ENCODE results near the gene WNT9A. TPM values are rescaled to one million over a fixed set of nuclear protein-coding genes. Genes with fewer than 3 reads are reported as not detected.
"Not testable (repeated sequence)": the region's sequence is repeated elsewhere in the genome, so short reads cannot be mapped to it uniquely, and the experiment has no call there.

Gene WNT9A
- total RNA-seq, 2 donors from 2014 or later: 0.80 to 1.1 TPM

GRCh38 chr1:227884370-227885134 is 63.2 kb downstream of the WNT9A start:
- no peak for ATAC-seq
- intact Hi-C loops (cut with DNase I): no loop called here

DNA sequence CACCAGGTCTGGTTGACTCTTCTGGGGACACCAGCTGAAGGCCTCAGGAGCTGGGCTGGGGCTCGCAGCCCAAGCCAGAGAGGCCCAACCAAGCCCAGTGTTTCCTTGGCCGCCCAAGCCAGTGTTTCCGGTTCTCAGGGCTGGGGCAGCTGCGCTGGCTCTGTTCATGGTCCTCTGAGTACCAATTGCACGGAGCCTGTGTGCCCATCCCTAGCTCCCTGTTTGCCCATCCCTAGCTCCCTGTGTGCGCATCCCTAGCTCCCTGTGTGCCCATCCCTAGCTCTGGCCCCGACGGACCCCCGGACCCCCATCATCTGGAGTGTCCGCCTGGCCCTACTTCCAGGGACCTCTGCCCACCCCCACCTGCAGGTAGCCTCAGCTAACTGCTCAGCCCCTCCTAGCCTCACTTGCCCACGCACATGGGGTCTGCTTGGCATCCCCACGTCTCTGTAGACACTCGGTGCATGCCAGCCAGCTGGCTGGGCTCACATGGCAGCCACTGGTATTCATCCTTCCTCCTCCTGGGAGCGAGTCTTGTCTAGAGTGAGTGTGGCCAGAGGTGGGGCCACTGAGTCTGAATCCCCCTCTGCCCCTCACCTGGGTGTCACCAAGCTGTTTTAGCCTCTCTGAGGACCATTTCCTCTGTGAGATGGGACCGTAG is 64.0 kb downstream of the WNT9A start:
- ATAC-seq: no peak
- intact Hi-C loops (cut with DNase I): no loop called here
- DNase-seq: no peak

More at GRCh38 chr1:227884370-227885134, 63.2 kb downstream of the WNT9A start:
- DNase-seq: no peak

- intact Hi-C loops (cut with DNase I): no loop called here
- DNase-seq (no peak), ATAC-seq (no peak)
These were observed 64.6 kb downstream of the WNT9A start for GRCh38 chr1:227883073-227883520.

GRCh38 chr1:227880342-227880924 is 67.3 kb downstream of the WNT9A start:
- intact Hi-C loops (cut with DNase I): no loop called here
- no peak for DNase-seq
- no peak for ATAC-seq

GRCh38 chr1:227877810-227878209 is 69.9 kb downstream of the WNT9A start:
- ATAC-seq; intact Hi-C loops (cut with DNase I); DNase-seq: not testable (repeated sequence)

DNA sequence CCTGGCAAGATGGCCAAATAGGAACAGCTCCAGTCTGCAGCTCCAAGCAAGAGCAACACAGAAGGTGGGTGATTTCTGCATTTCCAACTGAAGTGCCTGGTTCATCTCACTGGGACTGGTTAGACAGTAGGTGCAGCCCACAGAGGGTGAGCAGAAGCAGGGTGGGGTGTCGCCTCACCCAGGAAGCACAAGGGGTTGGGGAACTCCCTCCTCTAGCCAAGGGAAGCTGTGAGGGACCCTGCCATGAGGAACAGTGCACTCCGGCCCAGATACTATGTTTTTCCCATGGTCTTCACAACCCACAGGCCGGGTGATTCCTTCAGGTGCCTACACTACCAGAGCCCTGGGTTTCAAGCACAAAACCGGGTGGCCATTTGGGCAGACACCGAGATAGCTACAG is 75.8 kb downstream of the WNT9A start:
- ATAC-seq; DNase-seq; intact Hi-C loops (cut with DNase I): not testable (repeated sequence)

GRCh38 chr1:227870366-227870765 is 77.4 kb downstream of the WNT9A start:
- ATAC-seq (no peak), DNase-seq (no peak)
- intact Hi-C loops (cut with DNase I): no loop called here

DNA sequence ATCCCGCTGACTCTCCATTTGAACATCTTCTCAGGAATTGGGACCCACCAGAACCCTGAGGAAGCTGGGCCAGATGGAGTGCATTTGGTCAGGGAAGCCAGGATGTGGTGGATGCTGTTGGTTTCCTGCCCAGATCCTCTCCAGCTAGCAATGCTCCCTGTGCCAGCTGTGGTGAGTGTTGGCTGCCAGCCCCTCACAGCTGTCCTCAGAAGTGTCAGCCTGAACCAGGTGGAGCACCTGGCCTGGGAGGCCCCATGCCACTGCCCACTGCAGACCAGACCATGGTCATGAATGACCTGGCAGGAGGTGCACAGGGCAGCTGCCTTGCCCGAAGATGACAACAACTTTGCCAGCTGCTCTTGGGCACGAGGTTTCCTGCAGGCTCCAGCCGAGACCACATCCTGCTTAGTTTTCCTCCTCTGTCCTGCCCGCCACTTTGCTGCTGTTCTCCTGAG is 77.9 kb downstream of the WNT9A start:
- DNase-seq: no peak
- ATAC-seq: no peak
- intact Hi-C loops (cut with DNase I): no loop called here

DNA sequence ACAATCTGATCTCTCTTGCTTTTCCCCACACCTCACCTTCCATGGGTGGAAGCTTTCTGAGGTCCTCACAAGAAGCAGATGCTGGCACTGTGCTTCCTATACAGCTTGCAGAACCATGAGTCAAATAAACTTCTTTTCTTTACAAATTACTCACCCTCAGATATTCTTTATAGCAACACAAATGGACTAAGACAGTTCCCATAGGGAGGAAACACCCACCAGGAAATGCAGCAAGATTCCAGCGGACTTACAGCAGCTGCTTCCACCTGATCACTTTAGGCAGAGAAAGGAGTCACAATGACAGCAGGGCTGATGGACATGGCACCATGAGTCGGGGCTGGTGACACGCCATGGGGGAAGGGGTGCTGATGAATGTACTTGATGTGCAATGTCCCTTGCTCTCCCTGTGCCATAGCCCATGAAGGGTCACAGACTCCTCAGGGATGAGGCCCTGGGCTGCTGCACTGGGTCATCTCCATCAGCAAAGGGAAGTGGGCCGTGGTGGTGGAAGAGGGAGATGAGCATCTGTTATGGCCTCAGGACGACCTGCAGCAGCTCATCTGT is 78.4 kb downstream of the WNT9A start:
- intact Hi-C loops (cut with DNase I): no loop called here
- no peak for ATAC-seq

More for the DNA sequence above, 78.4 kb downstream of the WNT9A start:
- DNase-seq: no peak

Small RNA genes lying within 50 kb of the gene (microRNA-seq; reads per million reads assigned to microRNA genes)
- 0 reads per million in 2 donors for gene MIR5008

Other genes with a start within 250 kb of the WNT9A start
- gene JMJD4, start 212.6 kb downstream of the WNT9A start, total RNA-seq: 10 to 100 TPM in 1 of 2 donors, 1 to 10 TPM in 1; 9.7 to 14.1 TPM
- gene SNAP47, start 212.5 kb downstream of the WNT9A start, total RNA-seq: 10 to 100 TPM; 37.9 to 38.5 TPM
- gene PRSS38, start 132.3 kb downstream of the WNT9A start, total RNA-seq: not detected
- gene WNT3A, start 59.1 kb upstream of the WNT9A start, total RNA-seq: not detected
- 100 to 1,000 TPM; 295 to 397 TPM for gene ARF1, start 134.8 kb upstream of the WNT9A start, total RNA-seq
- gene C1orf35, start 155.4 kb upstream of the WNT9A start, total RNA-seq: 1 to 10 TPM; 7.7 to 8.0 TPM
- 10 to 100 TPM; 43.5 to 48.9 TPM for gene MRPL55, start 161.4 kb upstream of the WNT9A start, total RNA-seq
- 100 to 1,000 TPM; 153 to 185 TPM for gene GUK1, start 192.3 kb upstream of the WNT9A start, total RNA-seq
- gene GJC2, start 202.0 kb upstream of the WNT9A start, total RNA-seq: 1 to 10 TPM; 2.2 to 2.3 TPM
- gene IBA57, start 217.9 kb upstream of the WNT9A start, total RNA-seq: 10 to 100 TPM; 10.4 to 10.5 TPM